ENCODE results near the gene RD3L.

RD3L gene

GRCh38 chr14:103948442-103948841 lies 6.1 kb upstream of the RD3L start:
- H3K27ac ChIP-seq (ENCODE audit: low read depth, low read length): no peak overlapping the region
- no peak overlapping the region for H3K9ac ChIP-seq (ENCODE audit: low read length)
- H3K4me3 ChIP-seq (ENCODE audit: low read length): no peak overlapping the region
- no peaks in the 10 kb centered on the region for H3K27me3 ChIP-seq (ENCODE audit: control insufficient read depth, insufficient read depth, low read length)
- H3K4me1 ChIP-seq (ENCODE audit: control insufficient read depth, insufficient read depth, low read length): no peaks in the 10 kb centered on the region
- no peaks in the 10 kb centered on the region for H3K36me3 ChIP-seq (ENCODE audit: control insufficient read depth, insufficient read depth, low read length)

DNA sequence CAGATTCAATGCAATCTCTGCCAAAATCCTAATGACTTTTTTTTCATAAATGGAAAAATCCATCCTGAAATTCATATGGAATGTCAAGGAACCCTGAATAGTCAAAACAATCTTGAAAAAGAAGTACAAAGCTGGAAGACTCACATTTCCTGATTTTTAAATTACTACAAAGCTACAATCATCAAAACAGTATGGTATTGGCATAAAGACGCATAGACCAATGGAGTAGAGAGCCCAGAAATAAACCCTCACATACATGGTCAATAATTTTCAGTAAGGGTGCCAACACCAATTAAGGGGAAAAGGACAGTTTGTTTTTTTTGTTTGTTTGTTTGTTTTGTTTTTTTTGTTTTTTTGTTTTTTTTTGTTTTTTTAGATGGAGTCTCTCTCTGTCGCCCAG lies 4.6 kb upstream of the RD3L start:
- Histone ChIP-seq H3K27ac (ENCODE audit: low read depth, low read length) (no peak overlapping the region), H3K36me3 (ENCODE audit: control insufficient read depth, insufficient read depth, low read length) (no peaks in the 10 kb centered on the region), H3K4me1 (ENCODE audit: control insufficient read depth, insufficient read depth, low read length) (no peaks in the 10 kb centered on the region), H3K4me3 (ENCODE audit: low read length) (no peak overlapping the region), H3K9ac (ENCODE audit: low read length) (no peak overlapping the region), H3K27me3 (ENCODE audit: control insufficient read depth, insufficient read depth, low read length) (no peaks in the 10 kb centered on the region)

DNA sequence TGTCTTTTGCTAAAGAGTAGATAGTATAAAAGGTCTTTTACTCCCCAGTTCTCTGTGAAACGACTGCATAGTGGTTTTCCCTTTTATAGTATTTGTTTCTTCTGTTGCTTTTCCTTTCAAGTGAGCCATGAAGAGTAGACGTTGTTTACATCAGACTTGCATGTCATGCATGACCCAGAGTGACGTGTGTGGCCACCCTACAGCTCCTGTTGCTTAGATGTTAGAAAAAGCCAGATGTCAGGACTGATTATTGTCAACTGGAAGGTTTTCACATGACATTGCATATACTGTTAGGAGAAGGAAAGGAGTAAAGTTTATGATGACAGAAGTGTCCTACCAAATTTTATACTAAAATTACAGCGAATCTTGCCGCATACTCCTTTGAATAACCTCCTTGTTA lies 1.3 kb upstream of the RD3L start:
- no peaks in the 10 kb centered on the region for H3K36me3 ChIP-seq (ENCODE audit: control insufficient read depth, insufficient read depth, low read length)
- H3K4me1 ChIP-seq (ENCODE audit: control insufficient read depth, insufficient read depth, low read length): no peaks in the 10 kb centered on the region
- no peak overlapping the region for H3K9ac ChIP-seq (ENCODE audit: low read length)
- H3K27me3 ChIP-seq (ENCODE audit: control insufficient read depth, insufficient read depth, low read length): no peaks in the 10 kb centered on the region
- H3K4me3 ChIP-seq (ENCODE audit: low read length): no peak overlapping the region
- H3K27ac ChIP-seq (ENCODE audit: low read depth, low read length): no peak overlapping the region

DNA sequence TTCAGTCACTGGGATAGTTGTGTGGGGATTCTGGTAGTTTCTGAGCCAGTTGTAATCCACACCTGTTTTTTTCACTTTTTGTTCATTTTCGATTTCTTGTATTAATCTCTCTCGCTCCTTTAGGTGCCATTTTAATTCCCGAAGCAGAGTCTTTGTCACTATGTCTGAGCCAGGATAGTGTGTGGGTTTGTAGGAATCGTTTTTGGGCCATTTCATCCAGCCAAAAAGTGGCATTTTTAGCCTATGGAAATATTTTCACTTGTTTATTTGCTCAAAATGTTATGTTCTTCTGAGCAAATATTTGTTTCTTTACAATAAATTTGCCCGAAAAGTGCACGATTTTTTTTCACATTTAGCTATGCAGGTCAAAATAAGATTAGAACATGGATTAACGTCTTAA lies 867 bp downstream of the RD3L start:
- Histone ChIP-seq H3K4me3 (ENCODE audit: low read length) (no peak overlapping the region), H3K27ac (ENCODE audit: low read depth, low read length) (no peak overlapping the region), H3K27me3 (ENCODE audit: control insufficient read depth, insufficient read depth, low read length) (no peaks in the 10 kb centered on the region), H3K4me1 (ENCODE audit: control insufficient read depth, insufficient read depth, low read length) (no peaks in the 10 kb centered on the region), H3K36me3 (ENCODE audit: control insufficient read depth, insufficient read depth, low read length) (no peaks in the 10 kb centered on the region), H3K9ac (ENCODE audit: low read length) (no peak overlapping the region)

GRCh38 chr14:103935102-103935501 lies 7.2 kb downstream of the RD3L start:
- no peak overlapping the region for H3K9ac ChIP-seq (ENCODE audit: low read length)
- H3K4me3 ChIP-seq (ENCODE audit: low read length): no peak overlapping the region
- H3K4me1 ChIP-seq (ENCODE audit: control insufficient read depth, insufficient read depth, low read length): no peaks in the 10 kb centered on the region
- H3K36me3 ChIP-seq (ENCODE audit: control insufficient read depth, insufficient read depth, low read length): no peaks in the 10 kb centered on the region
- H3K27ac ChIP-seq (ENCODE audit: low read depth, low read length): no peak overlapping the region
- H3K27me3 ChIP-seq (ENCODE audit: control insufficient read depth, insufficient read depth, low read length): no peaks in the 10 kb centered on the region

GRCh38 chr14:103932791-103933490 lies 9.4 kb downstream of the RD3L start:
- no peaks in the 10 kb centered on the region for H3K4me1 ChIP-seq (ENCODE audit: control insufficient read depth, insufficient read depth, low read length)
- H3K9ac ChIP-seq (ENCODE audit: low read length): no peak overlapping the region
- H3K4me3 ChIP-seq (ENCODE audit: low read length): no peak overlapping the region
- no peaks in the 10 kb centered on the region for H3K27me3 ChIP-seq (ENCODE audit: control insufficient read depth, insufficient read depth, low read length)
- no peaks in the 10 kb centered on the region for H3K36me3 ChIP-seq (ENCODE audit: control insufficient read depth, insufficient read depth, low read length)
- no peak overlapping the region for H3K27ac ChIP-seq (ENCODE audit: low read depth, low read length)

- no peaks in the 10 kb centered on the region for H3K27me3 ChIP-seq (ENCODE audit: control insufficient read depth, insufficient read depth, low read length)
- H3K36me3 ChIP-seq (ENCODE audit: control insufficient read depth, insufficient read depth, low read length): no peaks in the 10 kb centered on the region
- no peak overlapping the region for H3K9ac ChIP-seq (ENCODE audit: low read length)
- H3K27ac ChIP-seq (ENCODE audit: low read depth, low read length): no peak overlapping the region
- no peaks in the 10 kb centered on the region for H3K4me1 ChIP-seq (ENCODE audit: control insufficient read depth, insufficient read depth, low read length)
- no peak overlapping the region for H3K4me3 ChIP-seq (ENCODE audit: low read length)
Measured at GRCh38 chr14:103931422-103931821, 10.9 kb downstream of the RD3L start.

- no peaks in the 10 kb centered on the region for H3K4me1 ChIP-seq (ENCODE audit: control insufficient read depth, insufficient read depth, low read length)
- no peaks in the 10 kb centered on the region for H3K36me3 ChIP-seq (ENCODE audit: control insufficient read depth, insufficient read depth, low read length)
- no peaks in the 10 kb centered on the region for H3K27me3 ChIP-seq (ENCODE audit: control insufficient read depth, insufficient read depth, low read length)
- H3K9ac ChIP-seq (ENCODE audit: low read length): no peak overlapping the region
- no peak overlapping the region for H3K27ac ChIP-seq (ENCODE audit: low read depth, low read length)
- no peak overlapping the region for H3K4me3 ChIP-seq (ENCODE audit: low read length)
Measured at GRCh38 chr14:103930051-103930604, 12.2 kb downstream of the RD3L start.

GRCh38 chr14:103928011-103928890 lies 14.1 kb downstream of the RD3L start, which contains the start of gene TDRD9:
TSS of gene TDRD9 (plus strand) at chr14:103928456. CDS start at chr14:103928510, 54 bp downstream.
- no peaks in the 10 kb centered on the region for H3K4me1 ChIP-seq (ENCODE audit: control insufficient read depth, insufficient read depth, low read length)
- no peak within 1 kb of the TSS for H3K27ac ChIP-seq (ENCODE audit: low read depth, low read length)
- H3K4me3 ChIP-seq (ENCODE audit: low read length): no peak within 1 kb of the TSS
- H3K27me3 ChIP-seq (ENCODE audit: control insufficient read depth, insufficient read depth, low read length): no peaks in the 10 kb centered on the region
- H3K36me3 ChIP-seq (ENCODE audit: control insufficient read depth, insufficient read depth, low read length): no peaks in the 10 kb centered on the region
- H3K9ac ChIP-seq (ENCODE audit: low read length): no peak within 1 kb of the TSS

GRCh38 chr14:103927566-103927965 lies 14.8 kb downstream of the RD3L start:
- no peaks in the 10 kb centered on the region for H3K4me1 ChIP-seq (ENCODE audit: control insufficient read depth, insufficient read depth, low read length)
- no peak overlapping the region for H3K4me3 ChIP-seq (ENCODE audit: low read length)
- H3K9ac ChIP-seq (ENCODE audit: low read length): no peak overlapping the region
- no peaks in the 10 kb centered on the region for H3K36me3 ChIP-seq (ENCODE audit: control insufficient read depth, insufficient read depth, low read length)
- H3K27ac ChIP-seq (ENCODE audit: low read depth, low read length): no peak overlapping the region
- H3K27me3 ChIP-seq (ENCODE audit: control insufficient read depth, insufficient read depth, low read length): no peaks in the 10 kb centered on the region

DNA sequence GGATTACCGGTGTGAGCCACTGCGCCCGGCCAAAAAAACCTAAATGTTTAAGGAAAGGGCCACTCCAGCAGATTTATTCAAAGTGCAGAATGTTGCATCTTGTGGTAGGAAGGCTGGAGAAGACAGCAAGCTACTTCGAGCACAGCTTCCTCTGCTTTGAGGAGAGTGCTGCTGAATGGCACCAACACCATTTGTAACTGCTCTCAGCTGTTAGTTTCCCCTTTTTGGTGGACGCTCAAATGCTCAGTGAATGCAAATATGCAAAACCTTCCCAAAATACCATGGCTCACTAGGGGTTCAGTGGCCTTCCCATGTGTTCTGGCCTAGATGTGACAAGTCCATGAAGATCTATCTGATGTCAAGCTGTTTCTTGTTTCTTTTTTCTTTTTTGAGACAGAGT lies 17.0 kb downstream of the RD3L start:
- Histone ChIP-seq H3K4me3 (ENCODE audit: low read length) (no peak overlapping the region), H3K36me3 (ENCODE audit: control insufficient read depth, insufficient read depth, low read length) (no peaks in the 10 kb centered on the region), H3K27me3 (ENCODE audit: control insufficient read depth, insufficient read depth, low read length) (no peaks in the 10 kb centered on the region), H3K27ac (ENCODE audit: low read depth, low read length) (no peak overlapping the region), H3K4me1 (ENCODE audit: control insufficient read depth, insufficient read depth, low read length) (no peaks in the 10 kb centered on the region), H3K9ac (ENCODE audit: low read length) (no peak overlapping the region)

GRCh38 chr14:103923863-103924262 lies 18.5 kb downstream of the RD3L start:
- H3K36me3 ChIP-seq (ENCODE audit: control insufficient read depth, insufficient read depth, low read length): no peaks in the 10 kb centered on the region
- no peak overlapping the region for H3K4me3 ChIP-seq (ENCODE audit: low read length)
- no peak overlapping the region for H3K27ac ChIP-seq (ENCODE audit: low read depth, low read length)
- no peak overlapping the region for H3K9ac ChIP-seq (ENCODE audit: low read length)
- no peaks in the 10 kb centered on the region for H3K4me1 ChIP-seq (ENCODE audit: control insufficient read depth, insufficient read depth, low read length)
- H3K27me3 ChIP-seq (ENCODE audit: control insufficient read depth, insufficient read depth, low read length): no peaks in the 10 kb centered on the region
